K562 (cell line): ENCODE data around the gene TRAPPC2L. TPM values are rescaled to one million over a fixed set of nuclear protein-coding genes. Genes with fewer than 3 reads are reported as not detected.

Experiments
- ATAC-seq: fragments of 200-7000 bp; cut with Tn5 transposase; 3 replicates; pipeline ENCODE4 v1.9.1; 2020; ENCODE audit warnings: moderate library complexity
- BruUV-seq: library from RNA; stranded (reverse); fragments of 400-500 nt; replicated peaks from 2 replicates; lab custom pipeline; 2021; lab: Mats Ljungman, UMichigan
- CTCF ChIA-PET: fragments of 300-600 bp; formaldehyde crosslinking; extraction: SDS; loops from one replicate; lab custom pipeline; 2021; ENCODE audit warnings: low intra/inter-chr PET ratio; lab: Yijun Ruan, JAX
- POLR2A ChIA-PET: fragments of 300-600, 350-650 bp; sonication (Branson Sonifier 250); formaldehyde crosslinking; extraction: SDS; loops from one replicate; lab custom pipeline; 2021; ENCODE audit warnings: antibody characterized with exemption, inconsistent platforms; lab: Yijun Ruan, JAX
- DNase-seq, 4 experiments: peaks; one replicate each; pipeline versions ENCODE4 v3.0.0 to v3.0.0-alpha.2; 2011 to 2018; ENCODE audit warnings: low spot score in 3 of 4, mixed read lengths in 3 of 4; ENCODE audit errors: extremely low read depth in 1 of 4
- FAIRE-seq: peaks from 2 replicates; lab custom pipeline; 2011; peaks lifted over from hg19 to GRCh38; lab: Jason Lieb, UNC
- H2AFZ ChIP-seq: 2 replicates; pipeline ENCODE4 v1.6.0; 2011; ENCODE audit warnings: low read depth, low read length, control low read depth, inconsistent platforms
- H3K27ac ChIP-seq: fragments of 200-600 bp; 3 replicates; pipeline ENCODE4 v1.8.0; 2011; ENCODE audit warnings: low read depth, mild to moderate bottlenecking, control low read depth, inconsistent platforms, low read length, moderate library complexity, mixed read lengths; ENCODE audit errors: extremely low read depth
- H3K27me3 ChIP-seq, 2 experiments: fragments of 300-600 bp in 1 of 2; 2 replicates in 1 of 2; 3 replicates in 1 of 2; pipeline versions ENCODE4 v1.6.0 to v1.8.0; 2011; ENCODE audit warnings: inconsistent platforms in 2 of 2, low read length in 2 of 2, mild to moderate bottlenecking in 1 of 2, mixed read lengths in 1 of 2, moderate library complexity in 1 of 2; ENCODE audit not compliant: control insufficient read depth in 2 of 2, insufficient read depth in 2 of 2
- H3K36me3 ChIP-seq: fragments of 300-600 bp; 3 replicates; pipeline ENCODE4 v1.8.0; 2011; ENCODE audit warnings: mild to moderate bottlenecking, low read length, inconsistent platforms; ENCODE audit not compliant: control insufficient read depth, insufficient read depth
- H3K4me1 ChIP-seq, 2 experiments: fragments of 200-600 bp in 1 of 2; replicated peaks in 1 of 2; 2 replicates in 1 of 2; 3 replicates in 1 of 2; pipeline versions ENCODE4 v1.5.1 to v1.8.0; 2011; ENCODE audit warnings: inconsistent platforms in 2 of 2, low read length in 2 of 2, mild to moderate bottlenecking in 1 of 2, mixed read lengths in 1 of 2, moderate library complexity in 1 of 2; ENCODE audit not compliant: control insufficient read depth in 2 of 2, insufficient read depth in 2 of 2
- H3K4me2 ChIP-seq: 2 replicates; pipeline ENCODE4 v1.6.1; 2011; ENCODE audit warnings: low read length, control low read depth, inconsistent platforms, mixed read lengths; ENCODE audit not compliant: insufficient read depth
- H3K4me3 ChIP-seq: fragments of 200-600 bp; sonication (generic), shearing (Covaris generic); 2 replicates; pipeline ENCODE4 v1.5.1; 2016; ENCODE audit warnings: control low read depth, inconsistent platforms
- H3K79me2 ChIP-seq: fragments of 200-600 bp; 3 replicates; pipeline ENCODE4 v1.8.0; 2011; ENCODE audit warnings: low read length, inconsistent platforms; ENCODE audit not compliant: control insufficient read depth, insufficient read depth
- H3K9ac ChIP-seq, 2 experiments: 2 replicates each; pipeline versions ENCODE4 v1.6.0 to v1.6.1; 2011; ENCODE audit warnings: low read depth in 2 of 2, low read length in 2 of 2, control low read depth in 1 of 2, inconsistent platforms in 1 of 2, mild to moderate bottlenecking in 1 of 2, mixed read lengths in 1 of 2; ENCODE audit not compliant: insufficient read depth in 1 of 2
- H3K9me1 ChIP-seq: one replicate; pipeline ENCODE4 v1.6.0; 2011; ENCODE audit warnings: inconsistent platforms, mild to moderate bottlenecking, low read length, moderate library complexity; ENCODE audit not compliant: control insufficient read depth, insufficient read depth
- H3K9me3 ChIP-seq: replicated peaks from 2 replicates; pipeline ENCODE4 v1.5.1; 2011; ENCODE audit warnings: low read depth, low read length, inconsistent platforms; ENCODE audit not compliant: control insufficient read depth, insufficient read depth
- H4K20me1 ChIP-seq: replicated peaks from 2 replicates; pipeline ENCODE4 v1.6.1; 2011; ENCODE audit warnings: low read length, inconsistent platforms, mixed read lengths; ENCODE audit not compliant: control insufficient read depth, insufficient read depth
- DEAF1 ChIP-seq: fragments of 450-650 bp; formaldehyde crosslinking; IDR thresholded peaks from 2 replicates; pipeline ENCODE4 v1.4.0; 2020; ENCODE audit warnings: mild to moderate bottlenecking, moderate library complexity
- HBP1 ChIP-seq: fragments of 450-650 bp; formaldehyde crosslinking; IDR thresholded peaks from 2 replicates; pipeline ENCODE4 v1.4.0; 2022; ENCODE audit warnings: missing genetic modification characterization
- IFI16 ChIP-seq: fragments of 250-450 bp; sonication (Bioruptor Pico); IDR thresholded peaks from 2 replicates; pipeline ENCODE4 v2.1.2; 2022; ENCODE audit warnings: mild to moderate bottlenecking, inconsistent platforms
- NBN ChIP-seq: fragments of 450-650 bp; IDR thresholded peaks from 2 replicates; pipeline ENCODE4 v1.6.1; 2016; ENCODE audit warnings: low read depth, mild to moderate bottlenecking
- POLR2G ChIP-seq: fragments of 200-400 bp; formaldehyde crosslinking; IDR thresholded peaks from 2 replicates; pipeline ENCODE4 v1.6.1; 2017; ENCODE audit warnings: low read depth, mild to moderate bottlenecking, antibody characterized with exemption, low read length, moderate library complexity
- RBM14 ChIP-seq: fragments of 200-400 bp; formaldehyde crosslinking; IDR thresholded peaks from 2 replicates; pipeline ENCODE4 v1.6.1; 2018; ENCODE audit warnings: low read depth, mild to moderate bottlenecking, low read length, moderate library complexity, borderline replicate concordance; ENCODE audit not compliant: insufficient read depth
- SIN3B ChIP-seq: fragments of 450-650 bp; IDR thresholded peaks from 2 replicates; pipeline ENCODE4 v1.6.1; 2017; ENCODE audit warnings: low read depth, mild to moderate bottlenecking, moderate library complexity
- SMAD3 ChIP-seq: fragments of 450-650 bp; formaldehyde crosslinking; conservative IDR thresholded peaks from 2 replicates; pipeline ENCODE4 v1.4.0; 2020; ENCODE audit warnings: mild to moderate bottlenecking
- ZMIZ1 ChIP-seq, 2 experiments: fragments of 150-350 bp in 1 of 2; IDR thresholded peaks; 2 replicates each; pipeline ENCODE4 v1.6.1; 2012 to 2016; ENCODE audit warnings: low read depth in 2 of 2, low read length in 2 of 2, mild to moderate bottlenecking in 1 of 2, moderate library complexity in 1 of 2
- ZNF561 ChIP-seq: fragments of 450-650 bp; formaldehyde crosslinking; conservative IDR thresholded peaks from 2 replicates; pipeline ENCODE4 v1.4.0; 2020; ENCODE audit warnings: mild to moderate bottlenecking, moderate library complexity
- ZNF586 ChIP-seq: fragments of 450-650 bp; formaldehyde crosslinking; conservative IDR thresholded peaks from 2 replicates; pipeline ENCODE4 v1.4.0; 2020; ENCODE audit warnings: mild to moderate bottlenecking, moderate library complexity
- ZNF740 ChIP-seq, 3 experiments: fragments of 200-800 bp in 1 of 3; sonication (Bioruptor generic) in 1 of 3; sonication (generic) in 1 of 3; formaldehyde crosslinking in 1 of 3; IDR thresholded peaks; 2 replicates each; pipeline versions ENCODE4 v1.6.1 to v1.8.0; 2016 to 2022; ENCODE audit warnings: mild to moderate bottlenecking in 2 of 3, missing compliant biosample characterization in 2 of 3, missing genetic modification characterization in 2 of 3, missing genetic modification reagents in 1 of 3
- WGBS: fragments of 100-300 bp; shearing (Covaris generic); methylation state at CpG from one replicate; pipeline ENCODE4 v1.1.6; 2016; ENCODE audit warnings: low coverage, mixed read lengths; ENCODE audit not compliant: insufficient coverage; ENCODE audit errors: missing lambda C conversion rate; 5-methylcytosine and 5-hydroxymethylcytosine counted together
- in situ Hi-C: fragments of 300-500 bp; cut with MboI; formaldehyde crosslinking; loops from 4 replicates; pipeline ENCODE4 v1.15.0; 2018; ENCODE audit warnings: inconsistent platforms, mixed read lengths
- intact Hi-C: fragments of 100-400 bp; cut with micrococcal nuclease; formaldehyde crosslinking; loops from 2 replicates; pipeline ENCODE4 v1.14.2; 2022
- polyA plus RNA-seq, 8 experiments: library from polyadenylated mRNA; depleted of rRNA in 4 of 8; stranded (reverse) in 5 of 8; unstranded in 3 of 8; fragments of >200 nt; fragmentation: Nextera tagmentation in 2 of 8; fragmentation: Illumina TruSeq in 1 of 8; extraction: Ambion mirVana in 2 of 8; extraction: Trizol in 1 of 8; gene quantifications; 2 replicates each; pipeline versions ENCODE4 v1.2.1 to v1.2.3, GENCODE V29; 2011 to 2014; ENCODE audit warnings: inconsistent platforms in 1 of 8, missing spikeins in 1 of 8
- total RNA-seq, 7 experiments: library from RNA; depleted of rRNA in 6 of 7; stranded (reverse); fragments of >200 nt in 6 of 7; fragmentation: Illumina TruSeq in 2 of 7; extraction: Trizol in 2 of 7; gene quantifications; 2 replicates each; pipeline versions ENCODE4 v1.2.1 to v1.2.3, GENCODE V29; 2011 to 2021; ENCODE audit warnings: low replicate concordance in 1 of 7

TRAPPC2L gene
- total and polyA plus RNA-seq, 9 of the 15 experiments (the other 6 are each of a cell fraction or from before 2014, with no cell fraction given) = 60.4 to 398 (median 97.5) TPM

- H3K27ac ChIP-seq = no peak overlapping the region
- FAIRE-seq (peak; percentile 65), DNase-seq (peak in 1 of 4 experiments; percentile 42), ATAC-seq (peak; percentile 81)
- no peaks in the 10 kb centered on the region for H3K9me1 ChIP-seq
- H3K4me2 ChIP-seq = no peak overlapping the region
- in situ Hi-C loops = no loop called here
- H3K79me2 ChIP-seq = no peaks in the 10 kb centered on the region
- no peaks in the 10 kb centered on the region for H3K36me3 ChIP-seq
- ChIA-PET POLR2A (interaction anchor here (0.6 to 0.7 kb wide), 2 partner anchors 18 to 322 kb away, joined by 3 read pairs; no protein-coding TSS in a partner anchor), CTCF (no interaction called here)
- intact Hi-C loops = no loop called here
- peaks cover 0 to 49% of the 10 kb centered on the region in 2 experiments; a peak in 2 of 5 replicates for H3K4me1 ChIP-seq
- no peak overlapping the region for H2AFZ ChIP-seq
- 49% methylated on average over 29 of the region's 33 CpGs for WGBS
- H4K20me1 ChIP-seq = no peaks in the 10 kb centered on the region; the same call in 1 of the 2 replicates
- no peaks in the 10 kb centered on the region for H3K27me3 ChIP-seq
- H3K9ac ChIP-seq = peak overlapping the region in 1 of 2 experiments; percentile 45; a peak in 1 of 4 replicates
- no TSS peak for BruUV-seq
- no peaks in the 10 kb centered on the region for H3K9me3 ChIP-seq
- no peak overlapping the region for H3K4me3 ChIP-seq
- TF ChIP-seq RBM14 (no peak), ZMIZ1 (IDR thresholded peaks at IDR 0.05; ENCODE audit: low read depth in 2 of 2, low read length in 2 of 2) (no peak), NBN (no peak), DEAF1 (no peak), IFI16 (CRISPR knock-in tag) (no peak), HBP1 (CRISPR knock-in tag) (no peak), POLR2G (peak; percentile 21; the same call in 1 of the 2 replicates), SMAD3 (CRISPR knock-in tag) (no peak), ZNF586 (no peak), SIN3B (no peak), ZNF561 (CRISPR knock-in tag) (no peak), ZNF740 (CRISPR knock-in tag; IDR thresholded peaks at IDR 0.05) (no peak), ZNF740 (tag; IDR thresholded peaks at IDR 0.05) (no peak)
Measured at GRCh38 chr16:88824256-88825077, 32.5 kb upstream of the TRAPPC2L start.
